IMR-90 (cell line): ENCODE measurements around the gene EEPD1. TPM values are rescaled to one million over a fixed set of nuclear protein-coding genes. Genes with fewer than 3 reads are reported as not detected.

Source experiments
- ATAC-seq: fragments of 200-7000 bp; cut with Tn5 transposase; 2 replicates; pipeline ENCODE4 v1.9.1; 2020; ENCODE audit warnings: low read depth, mild to moderate bottlenecking, moderate library complexity
- BruUV-seq: library from RNA; stranded (reverse); fragments of 400-500 nt; replicated peaks from 2 replicates; lab custom pipeline; 2021; lab: Mats Ljungman, UMichigan
- CTCF ChIA-PET: fragments of 300-600 bp; formaldehyde crosslinking; extraction: SDS; loops from one replicate; lab custom pipeline; 2021; ENCODE audit warnings: antibody characterized with exemption; lab: Yijun Ruan, JAX
- POLR2A ChIA-PET: fragments of 300-600 bp; sonication (Branson Sonifier 250); formaldehyde crosslinking; loops from one replicate; lab custom pipeline; 2022; ENCODE audit warnings: antibody characterized with exemption; ENCODE audit not compliant: unreplicated experiment; lab: Charles Lee
- DNase-seq: peaks from one replicate; pipeline ENCODE4 v3.0.0; 2013
- H2AFZ ChIP-seq: replicated peaks from 2 replicates; pipeline ENCODE3; 2013; ENCODE audit warnings: low read length, mild to moderate bottlenecking; ENCODE audit not compliant: poor library complexity
- H2AK5ac ChIP-seq: 2 replicates; pipeline ENCODE4 v1.6.1; 2013; ENCODE audit warnings: low read depth, low read length, inconsistent platforms
- H2AK9ac ChIP-seq: replicated peaks from 2 replicates; pipeline ENCODE3; 2013; ENCODE audit warnings: mild to moderate bottlenecking, low read depth, low read length, moderate library complexity; ENCODE audit not compliant: poor library complexity
- H2BK120ac ChIP-seq: 2 replicates; pipeline ENCODE4 v1.6.1; 2013; ENCODE audit warnings: low read depth, low read length, inconsistent platforms
- H2BK15ac ChIP-seq: 3 replicates; pipeline ENCODE4 v1.6.1; 2013; ENCODE audit warnings: low read depth, low read length, inconsistent platforms
- H2BK20ac ChIP-seq: 2 replicates; pipeline ENCODE4 v1.6.1; 2013; ENCODE audit warnings: low read depth, mild to moderate bottlenecking, inconsistent platforms, low read length, moderate library complexity
- H2BK5ac ChIP-seq: 2 replicates; pipeline ENCODE4 v1.6.1; 2013; ENCODE audit warnings: mild to moderate bottlenecking, low read depth, low read length, inconsistent platforms; ENCODE audit not compliant: poor library complexity, severe bottlenecking
- H3K14ac ChIP-seq: replicated peaks from 2 replicates; pipeline ENCODE4 v1.6.1; 2013; ENCODE audit warnings: low read depth, low read length, inconsistent platforms
- H3K18ac ChIP-seq: 2 replicates; pipeline ENCODE4 v1.6.1; 2013; ENCODE audit warnings: low read depth, low read length, control low read depth
- H3K23ac ChIP-seq: 2 replicates; pipeline ENCODE4 v1.6.1; 2013; ENCODE audit warnings: low read depth, low read length, inconsistent platforms
- H3K27ac ChIP-seq: 2 replicates; pipeline ENCODE4 v1.5.1; 2013; ENCODE audit warnings: mild to moderate bottlenecking, control low read depth, low read length; ENCODE audit not compliant: insufficient read depth
- H3K27me3 ChIP-seq: 2 replicates; pipeline ENCODE4 v1.6.1; 2013; ENCODE audit warnings: low read length; ENCODE audit not compliant: control insufficient read depth, insufficient read depth
- H3K36me3 ChIP-seq: 2 replicates; pipeline ENCODE4 v1.6.1; 2013; ENCODE audit warnings: low read length, mixed read lengths; ENCODE audit not compliant: control insufficient read depth, insufficient read depth
- H3K4ac ChIP-seq: 2 replicates; pipeline ENCODE4 v1.6.1; 2013; ENCODE audit warnings: low read depth, low read length, inconsistent platforms
- H3K4me1 ChIP-seq: 2 replicates; pipeline ENCODE4 v1.6.1; 2013; ENCODE audit warnings: low read length, mixed read lengths; ENCODE audit not compliant: control insufficient read depth, insufficient read depth
- H3K4me2 ChIP-seq: 2 replicates; pipeline ENCODE4 v1.6.1; 2013; ENCODE audit warnings: low read depth, mild to moderate bottlenecking, control low read depth, low read length, moderate library complexity
- H3K4me3 ChIP-seq: 2 replicates; pipeline ENCODE4 v1.5.1; 2013; ENCODE audit warnings: low read depth, mild to moderate bottlenecking, control low read depth, low read length, moderate library complexity; ENCODE audit not compliant: insufficient read depth
- H3K56ac ChIP-seq: 2 replicates; pipeline ENCODE4 v1.6.1; 2013; ENCODE audit warnings: low read length, inconsistent platforms; ENCODE audit not compliant: insufficient read depth; ENCODE audit errors: extremely low read depth
- H3K79me1 ChIP-seq, 2 experiments: 2 replicates each; pipeline ENCODE4 v1.6.1; 2013; ENCODE audit warnings: low read length in 2 of 2, inconsistent platforms in 1 of 2, low read depth in 1 of 2
- H3K9ac ChIP-seq: 2 replicates; pipeline ENCODE4 v1.6.1; 2013; ENCODE audit warnings: low read depth, low read length, control low read depth
- H3K9me1 ChIP-seq: 2 replicates; pipeline ENCODE4 v1.6.1; 2013; ENCODE audit warnings: low read length, inconsistent platforms; ENCODE audit not compliant: insufficient read depth
- H3K9me3 ChIP-seq: 2 replicates; pipeline ENCODE4 v1.6.1; 2013; ENCODE audit warnings: low read length; ENCODE audit not compliant: control insufficient read depth, insufficient read depth
- H4K20me1 ChIP-seq: 2 replicates; pipeline ENCODE4 v1.6.1; 2013; ENCODE audit warnings: low read length, inconsistent platforms; ENCODE audit not compliant: insufficient read depth
- H4K5ac ChIP-seq: 2 replicates; pipeline ENCODE4 v1.6.1; 2013; ENCODE audit warnings: mild to moderate bottlenecking, low read depth, low read length, control low read depth
- H4K8ac ChIP-seq, 2 experiments: 2 replicates each; pipeline ENCODE4 v1.6.1; 2013; ENCODE audit warnings: low read depth in 2 of 2, low read length in 2 of 2, control low read depth in 1 of 2, inconsistent platforms in 1 of 2
- H4K91ac ChIP-seq: 2 replicates; pipeline ENCODE4 v1.6.1; 2013; ENCODE audit warnings: low read depth, low read length, inconsistent platforms; ENCODE audit not compliant: insufficient read depth
- BHLHE40 ChIP-seq: fragments of 150-350 bp; IDR thresholded peaks from 2 replicates; pipeline ENCODE4 v1.6.1; 2016; ENCODE audit warnings: mild to moderate bottlenecking, low read depth, low read length
- CEBPB ChIP-seq: IDR thresholded peaks from 2 replicates; pipeline ENCODE4 v1.6.1; 2012; ENCODE audit warnings: low read depth, low read length, improper control_type of control experiment
- CHD1 ChIP-seq: IDR thresholded peaks from 2 replicates; pipeline ENCODE4 v1.6.1; 2012; ENCODE audit warnings: low read depth, low read length, improper control_type of control experiment
- ELK1 ChIP-seq: fragments of 150-350 bp; IDR thresholded peaks from 2 replicates; pipeline ENCODE4 v1.6.1; 2016; ENCODE audit warnings: low read depth, mild to moderate bottlenecking, low read length, moderate library complexity, borderline replicate concordance
- FOS ChIP-seq: fragments of 150-350 bp; IDR thresholded peaks from 2 replicates; pipeline ENCODE4 v1.6.1; 2016; ENCODE audit warnings: low read depth, low read length
- MAFK ChIP-seq: IDR thresholded peaks from 2 replicates; pipeline ENCODE4 v1.6.1; 2012; ENCODE audit warnings: low read depth, low read length, improper control_type of control experiment
- MAZ ChIP-seq: IDR thresholded peaks from 2 replicates; pipeline ENCODE4 v1.6.1; 2012; ENCODE audit warnings: low read depth, mild to moderate bottlenecking, low read length, improper control_type of control experiment, moderate library complexity, borderline replicate concordance
- MXI1 ChIP-seq: IDR thresholded peaks from 2 replicates; pipeline ENCODE4 v1.6.1; 2012; ENCODE audit warnings: low read depth, mild to moderate bottlenecking, low read length, moderate library complexity, borderline replicate concordance
- NFE2L2 ChIP-seq: fragments of 150-350 bp; IDR thresholded peaks from 2 replicates; pipeline ENCODE4 v1.6.1; 2016; ENCODE audit warnings: low read depth, mild to moderate bottlenecking, low read length
- POLR2A ChIP-seq: IDR thresholded peaks from 2 replicates; pipeline ENCODE4 v1.6.1; 2012; ENCODE audit warnings: mild to moderate bottlenecking, low read depth, low read length
- RAD21 ChIP-seq: IDR thresholded peaks from 2 replicates; pipeline ENCODE4 v1.6.1; 2012; ENCODE audit warnings: low read length, improper control_type of control experiment
- RCOR1 ChIP-seq: IDR thresholded peaks from 2 replicates; pipeline ENCODE4 v1.6.1; 2012; ENCODE audit warnings: mild to moderate bottlenecking, low read length, improper control_type of control experiment; ENCODE audit not compliant: insufficient replicate concordance
- RFX5 ChIP-seq: IDR thresholded peaks from 2 replicates; pipeline ENCODE4 v1.8.0; 2012; ENCODE audit warnings: low read depth, mild to moderate bottlenecking, low read length, moderate library complexity
- SMC3 ChIP-seq: fragments of 150-350 bp; IDR thresholded peaks from 2 replicates; pipeline ENCODE4 v1.6.1; 2016; ENCODE audit warnings: low read depth, mild to moderate bottlenecking, antibody characterized with exemption, low read length, moderate library complexity
- WGBS, 2 experiments: methylation state at CpG; one replicate each; pipeline versions ENCODE4 v1.1.5 to v1.1.7; 2013; ENCODE audit warnings: missing lambda C conversion rate in 2 of 2; ENCODE audit not compliant: insufficient read length in 1 of 2; ENCODE audit errors: extremely low coverage in 2 of 2; 5-methylcytosine and 5-hydroxymethylcytosine counted together
- dilution Hi-C: fragments of 300-500 bp; cut with HindIII; formaldehyde crosslinking; loops from one replicate; pipeline ENCODE4 v1.14.3; 2018; ENCODE audit warnings: low sequenced_read_pairs; ENCODE audit not compliant: unreplicated experiment
- in situ Hi-C: fragments of 300-500 bp; cut with MboI; formaldehyde crosslinking; loops from 3 replicates; pipeline ENCODE4 v1.14.3; 2019; ENCODE audit warnings: low sequenced_read_pairs, inconsistent platforms, mixed read lengths
- intact Hi-C: fragments of 100-400 bp; cut with micrococcal nuclease; formaldehyde crosslinking; loops from 2 replicates; pipeline ENCODE4 v1.10.0; 2022
- polyA plus RNA-seq, 3 experiments: library from polyadenylated mRNA; depleted of rRNA; stranded (reverse); fragments of >200 nt; gene quantifications; 2 replicates each; pipeline ENCODE4 v1.2.3, GENCODE V29; 2012; ENCODE audit warnings: low replicate concordance in 1 of 3
- total RNA-seq: library from RNA; depleted of rRNA; stranded (reverse); fragments of >200 nt; gene quantifications from 2 replicates; pipeline ENCODE4 v1.2.3, GENCODE V29; 2012
- TF ChIP-seq, protein P1 (sequence below): conservative IDR thresholded peaks from 2 replicates; pipeline ENCODE4 v1.5.1; 2012; ENCODE audit warnings: mild to moderate bottlenecking, low read depth, low read length, improper control_type of control experiment
- TF ChIP-seq, protein P2 (sequence below): fragments of 150-350 bp; IDR thresholded peaks from 2 replicates; pipeline ENCODE4 v1.6.1; 2017; ENCODE audit warnings: mild to moderate bottlenecking, antibody characterized with exemption, low read length, low read depth

Gene EEPD1
- total and polyA plus RNA-seq, 2 of the 4 experiments (the other 2 are of a cell fraction) = 7.3 to 15.2 TPM

DNA sequence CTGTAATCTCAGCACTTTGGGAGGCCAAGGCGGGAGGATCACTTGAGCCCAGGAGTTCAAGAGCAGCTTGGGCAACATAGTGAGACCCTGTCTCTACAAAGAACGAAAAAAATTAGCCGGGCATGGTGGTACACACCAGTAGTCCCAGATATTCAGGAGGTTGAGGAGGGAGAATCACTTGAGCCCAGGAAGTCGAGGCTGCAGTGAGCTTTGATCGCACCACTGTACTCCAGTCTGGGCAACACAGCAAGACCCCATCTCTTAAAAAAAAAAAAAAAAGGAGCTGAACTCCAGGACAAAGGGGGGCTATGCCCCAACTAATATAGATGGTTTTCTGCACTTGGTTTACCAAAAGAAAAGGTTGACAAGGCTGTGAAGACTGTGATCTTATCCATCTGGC lies 135.4 kb downstream of the EEPD1 start:
- H3K36me3 ChIP-seq = peaks cover 15% of the 10 kb centered on the region; the same call in 1 of the 2 replicates
- ChIA-PET POLR2A (no interaction called here), CTCF (no interaction called here)
- H2BK5ac ChIP-seq = no peak overlapping the region
- H4K20me1 ChIP-seq = no peaks in the 10 kb centered on the region
- H2AFZ ChIP-seq = no peak overlapping the region
- no peaks in the 10 kb centered on the region for H3K27me3 ChIP-seq
- no peak overlapping the region for H3K9ac ChIP-seq
- no peak overlapping the region for H2BK15ac ChIP-seq
- no peak overlapping the region for H4K91ac ChIP-seq
- H3K4me2 ChIP-seq = no peak overlapping the region
- no peak overlapping the region for H3K18ac ChIP-seq
- no peak overlapping the region for H2BK20ac ChIP-seq
- DNase-seq (no peak), ATAC-seq (no peak)
- no peak overlapping the region for H3K27ac ChIP-seq
- no peak overlapping the region for H2BK120ac ChIP-seq
- H3K14ac ChIP-seq = no peak overlapping the region
- no peak overlapping the region for H3K56ac ChIP-seq
- peaks cover 12% of the 10 kb centered on the region for H3K4me1 ChIP-seq
- H3K4me3 ChIP-seq = no peak overlapping the region
- H3K9me3 ChIP-seq = no peaks in the 10 kb centered on the region
- intact Hi-C loops = no loop called here
- no TSS peak for BruUV-seq
- dilution Hi-C loops = no loop called here
- H2AK9ac ChIP-seq = no peak overlapping the region
- no peaks in the 10 kb centered on the region; a peak in 1 of 4 replicates for H3K79me1 ChIP-seq
- TF ChIP-seq POLR2A = no peak
- TF ChIP-seq FOS = no peak
- no peak for TF ChIP-seq MAFK
- TF ChIP-seq ELK1 = no peak
- no peak for TF ChIP-seq SMC3
- TF ChIP-seq CHD1 = no peak
- TF ChIP-seq MXI1 = no peak
- TF ChIP-seq BHLHE40 = no peak
- no peak for TF ChIP-seq NFE2L2
- no peak for TF ChIP-seq CEBPB
- TF ChIP-seq RFX5 = no peak
- no peak for TF ChIP-seq MAZ
- no peak for TF ChIP-seq RAD21
- TF ChIP-seq RCOR1 = no peak
- TF ChIP-seq, protein P1, sequence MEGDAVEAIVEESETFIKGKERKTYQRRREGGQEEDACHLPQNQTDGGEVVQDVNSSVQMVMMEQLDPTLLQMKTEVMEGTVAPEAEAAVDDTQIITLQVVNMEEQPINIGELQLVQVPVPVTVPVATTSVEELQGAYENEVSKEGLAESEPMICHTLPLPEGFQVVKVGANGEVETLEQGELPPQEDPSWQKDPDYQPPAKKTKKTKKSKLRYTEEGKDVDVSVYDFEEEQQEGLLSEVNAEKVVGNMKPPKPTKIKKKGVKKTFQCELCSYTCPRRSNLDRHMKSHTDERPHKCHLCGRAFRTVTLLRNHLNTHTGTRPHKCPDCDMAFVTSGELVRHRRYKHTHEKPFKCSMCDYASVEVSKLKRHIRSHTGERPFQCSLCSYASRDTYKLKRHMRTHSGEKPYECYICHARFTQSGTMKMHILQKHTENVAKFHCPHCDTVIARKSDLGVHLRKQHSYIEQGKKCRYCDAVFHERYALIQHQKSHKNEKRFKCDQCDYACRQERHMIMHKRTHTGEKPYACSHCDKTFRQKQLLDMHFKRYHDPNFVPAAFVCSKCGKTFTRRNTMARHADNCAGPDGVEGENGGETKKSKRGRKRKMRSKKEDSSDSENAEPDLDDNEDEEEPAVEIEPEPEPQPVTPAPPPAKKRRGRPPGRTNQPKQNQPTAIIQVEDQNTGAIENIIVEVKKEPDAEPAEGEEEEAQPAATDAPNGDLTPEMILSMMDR = no peak
- TF ChIP-seq, protein P2, sequence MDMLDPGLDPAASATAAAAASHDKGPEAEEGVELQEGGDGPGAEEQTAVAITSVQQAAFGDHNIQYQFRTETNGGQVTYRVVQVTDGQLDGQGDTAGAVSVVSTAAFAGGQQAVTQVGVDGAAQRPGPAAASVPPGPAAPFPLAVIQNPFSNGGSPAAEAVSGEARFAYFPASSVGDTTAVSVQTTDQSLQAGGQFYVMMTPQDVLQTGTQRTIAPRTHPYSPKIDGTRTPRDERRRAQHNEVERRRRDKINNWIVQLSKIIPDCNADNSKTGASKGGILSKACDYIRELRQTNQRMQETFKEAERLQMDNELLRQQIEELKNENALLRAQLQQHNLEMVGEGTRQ = no peak
- H4K8ac ChIP-seq = no peak overlapping the region
- WGBS, 2 experiments = 94% methylated on average over 2 of the region's 5 CpGs; no CpG with 5 or more reads in 1 of the 2 experiments
- H3K4ac ChIP-seq = no peak overlapping the region
- no peak overlapping the region for H2AK5ac ChIP-seq
- in situ Hi-C loops = no loop called here
- H3K23ac ChIP-seq = no peak overlapping the region
- peaks cover 6% of the 10 kb centered on the region for H3K9me1 ChIP-seq
- H4K5ac ChIP-seq = no peak overlapping the region
